A673 (cell line): ENCODE results near the gene LGR6. TPM values are rescaled to one million over a fixed set of nuclear protein-coding genes. Genes with fewer than 3 reads are reported as not detected.

Source experiments
- BruUV-seq: library from RNA; stranded (reverse); fragments of 400-500 nt; replicated peaks from 2 replicates; lab custom pipeline; 2021; lab: Mats Ljungman, UMichigan
- CTCF ChIA-PET: fragments of 300-600 bp; sonication (Branson Sonifier 250); formaldehyde crosslinking; loops from one replicate; lab custom pipeline; 2022; ENCODE audit warnings: antibody characterized with exemption; lab: Charles Lee
- POLR2A ChIA-PET: fragments of 300-600 bp; sonication (Branson Sonifier 250); formaldehyde crosslinking; loops from one replicate; lab custom pipeline; 2022; ENCODE audit warnings: antibody characterized with exemption; ENCODE audit not compliant: low non-redundant PET; lab: Charles Lee
- DNase-seq: peaks from one replicate; pipeline ENCODE4 v3.0.0-alpha.2; 2015; ENCODE audit warnings: low spot score
- H3K27ac ChIP-seq: fragments of 200-600 bp; sonication (generic); 2 replicates; pipeline ENCODE4 v1.5.1; 2016; ENCODE audit warnings: mixed run types, low read depth, mild to moderate bottlenecking, mixed read lengths, antibody characterized with exemption, low read length; ENCODE audit not compliant: poor library complexity, severe bottlenecking
- H3K27me3 ChIP-seq: fragments of 200-600 bp; sonication (generic); replicated peaks from 2 replicates; pipeline ENCODE4 v1.6.1; 2017; ENCODE audit warnings: mixed run types, low read depth, mild to moderate bottlenecking, mixed read lengths, antibody characterized with exemption, low read length; ENCODE audit not compliant: insufficient read depth, poor library complexity
- H3K36me3 ChIP-seq: fragments of 200-600 bp; sonication (generic); 2 replicates; pipeline ENCODE4 v1.6.1; 2016; ENCODE audit warnings: mixed run types, mild to moderate bottlenecking, mixed read lengths, antibody characterized with exemption, low read length; ENCODE audit not compliant: insufficient read depth, poor library complexity, severe bottlenecking
- H3K4me1 ChIP-seq: fragments of 200-600 bp; sonication (generic); 2 replicates; pipeline ENCODE4 v1.6.1; 2017; ENCODE audit warnings: mixed run types, mild to moderate bottlenecking, mixed read lengths, antibody characterized with exemption, low read length; ENCODE audit not compliant: insufficient read depth, poor library complexity, severe bottlenecking
- H3K4me3 ChIP-seq: fragments of 200-600 bp; sonication (generic); 2 replicates; pipeline ENCODE4 v1.5.1; 2016; ENCODE audit warnings: low read depth, mixed run types, mild to moderate bottlenecking, mixed read lengths, low read length; ENCODE audit not compliant: poor library complexity, severe bottlenecking
- H3K9me3 ChIP-seq: fragments of 200-600 bp; sonication (generic); 2 replicates; pipeline ENCODE4 v1.6.1; 2016; ENCODE audit warnings: mixed run types, low read depth, mild to moderate bottlenecking, mixed read lengths, antibody characterized with exemption, low read length; ENCODE audit not compliant: poor library complexity, severe bottlenecking
- CTCF ChIP-seq: fragments of 300-800, 200-600 bp; sonication (generic); conservative IDR thresholded peaks from 2 replicates; pipeline ENCODE4 v1.5.1; 2017; ENCODE audit warnings: low read depth, mild to moderate bottlenecking, antibody characterized with exemption, low read length, moderate library complexity, mixed read lengths
- EZH2 ChIP-seq: fragments of 200-600 bp; sonication (generic); IDR thresholded peaks from 2 replicates; pipeline ENCODE4 v1.6.1; 2017; ENCODE audit warnings: borderline replicate concordance, low read depth, mild to moderate bottlenecking, mixed read lengths, antibody characterized with exemption, low read length; ENCODE audit not compliant: poor library complexity, severe bottlenecking
- intact Hi-C: fragments of 100-400 bp; cut with micrococcal nuclease; formaldehyde crosslinking; loops from one replicate; pipeline ENCODE4 v1.10.0; 2022; ENCODE audit not compliant: unreplicated experiment
- total RNA-seq: library from RNA; stranded (reverse); gene quantifications from 2 replicates; pipeline ENCODE4 v1.2.3, GENCODE V29; 2021

LGR6 gene
- total RNA-seq, 1 experiment from 2014 or later: not detected

- H3K36me3 ChIP-seq: no peaks in the 10 kb centered on the region
- H3K9me3 ChIP-seq: no peaks in the 10 kb centered on the region
- BruUV-seq: no TSS peak
- DNase-seq: no peak
- H3K4me3 ChIP-seq: no peak overlapping the region
- TF ChIP-seq EZH2 (no peak), CTCF (no peak)
- no peaks in the 10 kb centered on the region for H3K27me3 ChIP-seq
- H3K27ac ChIP-seq: no peak overlapping the region
- ChIA-PET POLR2A (no interaction called here), CTCF (no interaction called here)
- H3K4me1 ChIP-seq: peaks cover 4% of the 10 kb centered on the region
- intact Hi-C loops: no loop called here
These were observed 43.0 kb upstream of the LGR6 start for GRCh38 chr1:202150602-202151001.

GRCh38 chr1:202151045-202151444 is 42.6 kb upstream of the LGR6 start:
- CTCF ChIA-PET: interaction anchor here (0.6 kb wide), 1 partner anchor 116 kb away, joined by 3 read pairs; no protein-coding TSS in a partner anchor
- no peak for TF ChIP-seq CTCF
- no peak for TF ChIP-seq EZH2

GRCh38 chr1:202152399-202152798 is 41.2 kb upstream of the LGR6 start:
- intact Hi-C loops: no loop called here
- peaks cover 4% of the 10 kb centered on the region for H3K4me1 ChIP-seq
- H3K36me3 ChIP-seq: no peaks in the 10 kb centered on the region
- no peak for DNase-seq
- TF ChIP-seq CTCF: no peak
- no peak for TF ChIP-seq EZH2
- BruUV-seq: no TSS peak
- no peak overlapping the region for H3K27ac ChIP-seq
- ChIA-PET POLR2A (no interaction called here), CTCF (no interaction called here)
- no peaks in the 10 kb centered on the region for H3K27me3 ChIP-seq
- H3K9me3 ChIP-seq: no peaks in the 10 kb centered on the region
- H3K4me3 ChIP-seq: no peak overlapping the region

More at GRCh38 chr1:202151045-202151444, 42.6 kb upstream of the LGR6 start:
- no peaks in the 10 kb centered on the region for H3K9me3 ChIP-seq
- no peaks in the 10 kb centered on the region for H3K27me3 ChIP-seq
- POLR2A ChIA-PET: no interaction called here
- BruUV-seq: no TSS peak
- DNase-seq: no peak
- peaks cover 4% of the 10 kb centered on the region for H3K4me1 ChIP-seq
- H3K4me3 ChIP-seq: no peak overlapping the region
- no peak overlapping the region for H3K27ac ChIP-seq
- intact Hi-C loops: no loop called here
- no peaks in the 10 kb centered on the region for H3K36me3 ChIP-seq
